ENCODE data around the gene MBLAC1. TPM values are rescaled to one million over a fixed set of nuclear protein-coding genes. Genes with fewer than 3 reads are reported as not detected.

MBLAC1 gene
- total and polyA plus RNA-seq, 2 of the 4 experiments (the other 2 are of a cell fraction): 0.72 to 1.4 TPM

DNA sequence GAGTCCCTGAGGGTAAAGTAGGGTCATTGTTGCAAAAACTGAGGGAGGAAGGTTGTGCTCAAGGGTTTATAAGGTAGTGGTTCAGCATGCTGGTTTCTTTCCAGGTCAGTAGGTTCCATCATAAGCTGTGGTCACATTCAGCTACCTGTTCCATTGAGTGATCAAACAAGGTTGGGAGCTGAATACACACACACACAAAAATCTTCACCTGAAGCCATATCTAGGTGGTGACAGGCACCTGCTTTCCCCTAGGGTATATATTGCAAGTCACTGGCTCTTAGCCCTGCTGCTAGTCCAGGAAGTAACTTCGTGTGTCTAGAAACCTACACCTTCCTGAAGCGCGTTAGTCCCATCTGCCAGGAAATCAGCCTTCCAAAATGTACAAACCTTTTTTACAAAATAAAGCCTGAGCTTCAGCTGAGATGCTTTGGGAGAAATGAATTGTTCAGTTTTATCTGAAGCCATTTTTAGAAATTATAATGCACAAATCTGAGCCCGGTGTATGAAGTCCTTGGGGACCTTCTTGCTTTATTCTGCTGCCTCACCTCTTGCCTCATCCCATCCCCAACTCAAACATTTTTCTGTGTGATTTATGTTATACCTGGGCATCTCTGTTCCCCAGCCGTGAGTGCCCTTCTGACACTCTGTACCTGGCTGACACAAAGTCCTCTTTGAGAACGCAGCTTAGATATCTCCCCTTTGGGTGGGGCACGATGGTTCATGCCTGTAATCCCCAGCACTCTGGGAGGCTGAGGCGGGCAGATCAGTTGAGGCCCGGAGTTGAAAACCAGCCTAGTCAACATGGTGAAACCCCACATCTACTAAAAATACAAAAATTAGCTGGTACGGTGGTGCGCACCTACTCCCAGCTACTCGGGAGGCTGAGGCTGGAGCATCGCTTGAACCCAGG, 11.3 kb downstream of the MBLAC1 start:
- Histone ChIP-seq H4K91ac (ENCODE audit: insufficient read depth, low read depth, low read length) (no peak overlapping the region), H2AK5ac (ENCODE audit: low read depth, low read length) (no peak overlapping the region), H2AFZ (replicated peaks; ENCODE audit: low read length, poor library complexity) (no peak overlapping the region), H3K27ac (ENCODE audit: insufficient read depth, low read length) (no peak overlapping the region), H3K23ac (ENCODE audit: low read depth, low read length) (no peak overlapping the region), H3K27me3 (ENCODE audit: control insufficient read depth, insufficient read depth, low read length) (peaks cover 2% of the 10 kb centered on the region; the same call in 1 of the 2 replicates), H3K79me1 (ENCODE audit: low read depth in 1 of 2, low read length in 2 of 2) (no peaks in the 10 kb centered on the region), H3K56ac (ENCODE audit: extremely low read depth, insufficient read depth, low read length) (no peak overlapping the region), H2AK9ac (replicated peaks; ENCODE audit: low read depth, low read length, poor library complexity) (no peak overlapping the region), H3K4ac (ENCODE audit: low read depth, low read length) (no peak overlapping the region), H3K9me1 (ENCODE audit: insufficient read depth, low read length) (no peaks in the 10 kb centered on the region), H2BK15ac (ENCODE audit: low read depth, low read length) (no peak overlapping the region), H2BK5ac (ENCODE audit: low read depth, low read length, poor library complexity, severe bottlenecking) (no peak overlapping the region), H4K8ac (ENCODE audit: low read depth in 2 of 2, low read length in 2 of 2) (no peak overlapping the region), H4K5ac (ENCODE audit: low read depth, low read length) (no peak overlapping the region), H3K14ac (replicated peaks; ENCODE audit: low read depth, low read length) (no peak overlapping the region), H3K18ac (ENCODE audit: low read depth, low read length) (no peak overlapping the region), H3K4me1 (ENCODE audit: control insufficient read depth, insufficient read depth, low read length) (no peaks in the 10 kb centered on the region), H3K36me3 (ENCODE audit: control insufficient read depth, insufficient read depth, low read length) (no peaks in the 10 kb centered on the region), H2BK20ac (ENCODE audit: low read depth, low read length) (no peak overlapping the region), H3K4me3 (ENCODE audit: insufficient read depth, low read depth, low read length) (no peak overlapping the region), H3K9ac (ENCODE audit: low read depth, low read length) (no peak overlapping the region), H3K9me3 (ENCODE audit: control insufficient read depth, insufficient read depth, low read length) (no peaks in the 10 kb centered on the region), H3K4me2 (ENCODE audit: low read depth, low read length) (no peak overlapping the region), H4K20me1 (ENCODE audit: insufficient read depth, low read length) (no peaks in the 10 kb centered on the region), H2BK120ac (ENCODE audit: low read depth, low read length) (no peak overlapping the region)
- DNase-seq: no peak
- dilution Hi-C loops (cut with HindIII; ENCODE audit: low sequenced_read_pairs, unreplicated experiment): no loop called here
- CTCF ChIA-PET: no interaction called here
- POLR2A ChIA-PET (ENCODE audit: unreplicated experiment): no interaction called here
- 71% methylated on average over 1 of the region's 13 CpGs; no CpG with 5 or more reads in 1 of the 2 experiments for WGBS, 2 experiments (ENCODE audit: extremely low coverage in 2 of 2, insufficient read length in 1 of 2)
- in situ Hi-C loops (cut with MboI; ENCODE audit: low sequenced_read_pairs): loop anchor here (5.0 to 10.0 kb wide), 2 partner anchors 69 to 207 kb away; no protein-coding TSS in a partner anchor
- ATAC-seq (ENCODE audit: low read depth): no peak
- intact Hi-C loops (cut with micrococcal nuclease): no loop called here
- BruUV-seq (replicated peaks): no TSS peak
- TF ChIP-seq MAZ (IDR thresholded peaks at IDR 0.05; ENCODE audit: borderline replicate concordance, low read depth, low read length): no peak
- no peak for TF ChIP-seq NFE2L2 (IDR thresholded peaks at IDR 0.05; ENCODE audit: low read depth, low read length)
- no peak for TF ChIP-seq RAD21 (IDR thresholded peaks at IDR 0.05; ENCODE audit: low read length)
- no peak for TF ChIP-seq POLR2A (IDR thresholded peaks at IDR 0.05; ENCODE audit: low read depth, low read length)
- TF ChIP-seq BHLHE40 (IDR thresholded peaks at IDR 0.05; ENCODE audit: low read depth, low read length): no peak
- TF ChIP-seq RCOR1 (IDR thresholded peaks at IDR 0.05; ENCODE audit: insufficient replicate concordance, low read length): no peak
- no peak for TF ChIP-seq MXI1 (IDR thresholded peaks at IDR 0.05; ENCODE audit: borderline replicate concordance, low read depth, low read length)
- TF ChIP-seq RFX5 (IDR thresholded peaks at IDR 0.05; ENCODE audit: low read depth, low read length): no peak
- TF ChIP-seq MAFK (IDR thresholded peaks at IDR 0.05; ENCODE audit: low read depth, low read length): no peak
- no peak for TF ChIP-seq SMC3 (IDR thresholded peaks at IDR 0.05; ENCODE audit: low read depth, low read length)
- TF ChIP-seq, protein P1, sequence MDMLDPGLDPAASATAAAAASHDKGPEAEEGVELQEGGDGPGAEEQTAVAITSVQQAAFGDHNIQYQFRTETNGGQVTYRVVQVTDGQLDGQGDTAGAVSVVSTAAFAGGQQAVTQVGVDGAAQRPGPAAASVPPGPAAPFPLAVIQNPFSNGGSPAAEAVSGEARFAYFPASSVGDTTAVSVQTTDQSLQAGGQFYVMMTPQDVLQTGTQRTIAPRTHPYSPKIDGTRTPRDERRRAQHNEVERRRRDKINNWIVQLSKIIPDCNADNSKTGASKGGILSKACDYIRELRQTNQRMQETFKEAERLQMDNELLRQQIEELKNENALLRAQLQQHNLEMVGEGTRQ (IDR thresholded peaks at IDR 0.05; ENCODE audit: low read depth, low read length): no peak
- TF ChIP-seq FOS (IDR thresholded peaks at IDR 0.05; ENCODE audit: low read depth, low read length): no peak
- no peak for TF ChIP-seq CEBPB (IDR thresholded peaks at IDR 0.05; ENCODE audit: low read depth, low read length)
- TF ChIP-seq, protein P2, sequence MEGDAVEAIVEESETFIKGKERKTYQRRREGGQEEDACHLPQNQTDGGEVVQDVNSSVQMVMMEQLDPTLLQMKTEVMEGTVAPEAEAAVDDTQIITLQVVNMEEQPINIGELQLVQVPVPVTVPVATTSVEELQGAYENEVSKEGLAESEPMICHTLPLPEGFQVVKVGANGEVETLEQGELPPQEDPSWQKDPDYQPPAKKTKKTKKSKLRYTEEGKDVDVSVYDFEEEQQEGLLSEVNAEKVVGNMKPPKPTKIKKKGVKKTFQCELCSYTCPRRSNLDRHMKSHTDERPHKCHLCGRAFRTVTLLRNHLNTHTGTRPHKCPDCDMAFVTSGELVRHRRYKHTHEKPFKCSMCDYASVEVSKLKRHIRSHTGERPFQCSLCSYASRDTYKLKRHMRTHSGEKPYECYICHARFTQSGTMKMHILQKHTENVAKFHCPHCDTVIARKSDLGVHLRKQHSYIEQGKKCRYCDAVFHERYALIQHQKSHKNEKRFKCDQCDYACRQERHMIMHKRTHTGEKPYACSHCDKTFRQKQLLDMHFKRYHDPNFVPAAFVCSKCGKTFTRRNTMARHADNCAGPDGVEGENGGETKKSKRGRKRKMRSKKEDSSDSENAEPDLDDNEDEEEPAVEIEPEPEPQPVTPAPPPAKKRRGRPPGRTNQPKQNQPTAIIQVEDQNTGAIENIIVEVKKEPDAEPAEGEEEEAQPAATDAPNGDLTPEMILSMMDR (conservative IDR thresholded peaks at IDR 0.05; ENCODE audit: low read depth, low read length): no peak
- no peak for TF ChIP-seq CHD1 (IDR thresholded peaks at IDR 0.05; ENCODE audit: low read depth, low read length)
